HTERT RPE-1 (cell line): ENCODE measurements around the gene RUSC1.
"Not testable (repeated sequence)": the region's sequence is repeated elsewhere in the genome, so short reads cannot be mapped to it uniquely, and the experiment has no call there.

ENCODE experiments used
- in situ Hi-C: fragments of 300-500 bp; cut with MboI; formaldehyde crosslinking; loops from 4 replicates; pipeline ENCODE4 v1.14.3; 2020; ENCODE audit warnings: low sequenced_read_pairs

The RUSC1 gene

DNA sequence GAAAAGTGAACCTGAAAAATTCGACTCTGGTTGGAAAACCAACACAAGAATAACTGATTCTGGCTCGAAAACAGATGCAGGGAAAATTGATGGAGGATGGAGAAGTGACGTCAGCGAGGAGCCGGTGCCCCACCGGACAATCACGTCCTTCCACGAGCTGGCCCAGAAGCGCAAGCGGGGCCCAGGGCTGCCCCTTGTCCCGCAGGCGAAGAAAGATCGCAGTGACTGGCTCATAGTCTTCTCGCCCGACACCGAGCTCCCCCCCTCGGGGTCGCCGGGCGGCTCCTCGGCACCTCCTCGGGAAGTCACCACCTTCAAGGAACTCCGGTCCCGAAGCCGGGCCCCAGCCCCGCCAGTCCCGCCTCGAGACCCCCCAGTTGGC lies 1.9 kb downstream of the RUSC1 start:
- in situ Hi-C loops = no loop called here

DNA sequence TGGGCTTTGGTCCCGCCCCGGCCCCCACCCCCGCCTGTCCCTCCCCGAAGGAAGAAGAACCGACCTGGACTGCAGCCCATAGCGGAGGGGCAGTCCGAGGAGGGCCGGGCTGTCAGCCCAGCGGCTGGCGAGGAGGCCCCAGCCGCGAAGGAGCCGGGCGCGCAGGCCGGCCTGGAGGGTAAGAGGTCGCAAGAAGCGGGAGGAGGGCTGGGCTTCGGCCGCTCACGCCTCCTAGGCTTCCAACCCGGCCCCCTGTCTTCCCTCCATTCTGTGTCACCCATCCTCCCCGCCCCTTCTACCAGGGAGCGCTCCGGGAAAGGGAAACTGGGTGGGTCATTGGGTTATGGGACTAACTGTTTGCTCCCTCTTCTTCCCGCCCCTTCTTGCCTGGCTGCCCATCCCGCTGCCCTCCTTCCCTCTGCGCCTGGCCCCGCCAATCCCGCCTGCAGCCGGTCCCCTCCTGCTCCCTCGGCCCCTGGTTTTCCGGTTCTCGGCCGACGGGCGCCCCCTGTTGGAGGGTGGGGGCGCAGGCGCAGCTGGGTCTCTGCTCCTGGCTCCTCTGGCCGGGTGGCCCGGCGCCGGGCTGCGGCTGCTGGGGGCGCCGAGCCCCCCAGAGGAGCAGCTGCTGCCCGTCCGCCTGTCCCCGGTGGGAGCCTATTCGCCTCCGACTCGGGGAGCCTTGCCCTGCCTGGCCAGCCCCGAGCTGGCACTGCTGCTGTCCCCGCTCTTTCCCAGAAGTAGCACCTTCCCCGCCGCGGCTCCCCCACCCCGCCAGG lies 2.4 kb downstream of the RUSC1 start:
- in situ Hi-C loops = no loop called here

- in situ Hi-C loops = no loop called here
Measured at GRCh38 chr1:155323729-155324036, 3.0 kb downstream of the RUSC1 start.

DNA sequence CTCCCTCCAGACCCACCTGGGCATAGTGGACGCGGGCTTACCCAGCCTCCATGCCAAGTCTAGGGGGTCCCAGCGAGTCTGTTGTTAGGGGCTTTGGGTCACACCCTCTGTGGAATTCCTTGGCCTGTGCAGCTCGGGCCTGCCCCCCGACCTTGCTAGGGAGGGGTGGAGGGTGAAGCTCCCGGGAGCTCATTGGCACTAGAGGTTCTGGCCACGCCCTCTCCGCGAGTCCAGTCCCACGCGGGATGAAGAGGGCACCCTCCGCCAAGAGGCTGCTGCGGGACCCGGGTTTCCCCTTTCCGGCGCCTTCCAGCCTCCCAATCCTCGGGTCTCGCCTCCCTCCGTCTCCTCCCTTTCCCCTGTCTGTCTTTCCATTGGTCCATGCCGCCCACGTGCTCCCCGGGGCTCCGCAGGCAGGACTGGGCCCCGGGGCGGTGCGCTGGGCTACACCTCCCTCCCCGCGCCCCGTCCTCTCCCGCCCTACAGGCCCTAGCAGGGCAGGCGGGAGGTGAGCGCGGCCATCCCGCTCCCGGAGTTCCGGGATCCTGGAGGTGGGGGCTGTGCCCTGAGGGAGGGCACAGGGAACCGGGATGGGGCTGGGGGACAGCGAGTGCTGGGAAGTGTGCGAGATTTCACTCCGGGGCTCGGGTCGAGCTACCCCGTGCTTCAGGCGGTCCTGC lies 3.5 kb downstream of the RUSC1 start:
- in situ Hi-C loops = no loop called here

DNA sequence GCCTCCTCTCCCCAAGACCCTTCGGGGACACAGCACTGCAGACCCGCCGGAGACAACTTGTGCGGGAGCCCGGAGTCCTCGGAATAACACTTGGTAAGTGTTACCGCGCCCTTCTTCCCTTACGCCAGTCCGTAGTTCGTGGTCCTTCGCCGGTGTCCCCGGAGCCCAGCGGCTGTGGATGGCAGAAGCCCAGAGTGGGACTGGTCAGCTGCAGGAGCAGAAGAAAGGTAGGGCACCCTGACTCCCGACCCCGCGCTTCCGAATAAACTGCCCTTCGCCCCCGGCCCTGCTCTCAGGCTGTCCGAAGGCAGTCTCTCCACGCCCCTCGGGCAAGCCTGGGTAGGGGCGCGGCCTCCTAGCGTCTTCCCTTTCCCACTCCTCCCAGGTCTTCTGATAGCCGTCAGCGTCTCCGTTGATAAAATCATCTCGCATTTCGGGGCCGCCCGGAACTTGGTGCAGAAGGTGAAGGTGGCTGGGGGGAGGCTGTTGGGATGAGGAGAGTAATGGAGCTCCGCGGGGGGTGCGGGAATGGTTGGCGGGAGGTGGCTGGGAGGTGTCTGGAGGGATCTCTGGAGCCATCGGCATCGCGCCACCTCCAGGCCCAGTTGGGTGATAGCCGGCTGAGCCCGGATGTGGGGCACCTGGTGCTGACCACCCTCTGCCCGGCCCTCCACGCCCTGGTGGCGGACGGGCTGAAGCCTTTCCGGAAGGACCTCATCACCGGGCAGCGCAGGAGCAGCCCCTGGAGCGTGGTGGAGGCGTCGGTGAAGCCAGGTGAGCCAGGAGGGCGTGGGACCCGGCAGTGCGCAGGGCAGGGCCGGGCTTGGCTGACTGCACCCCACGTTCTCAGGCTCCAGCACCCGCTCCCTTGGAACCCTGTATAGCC lies 4.3 kb downstream of the RUSC1 start:
- in situ Hi-C loops = no loop called here

DNA sequence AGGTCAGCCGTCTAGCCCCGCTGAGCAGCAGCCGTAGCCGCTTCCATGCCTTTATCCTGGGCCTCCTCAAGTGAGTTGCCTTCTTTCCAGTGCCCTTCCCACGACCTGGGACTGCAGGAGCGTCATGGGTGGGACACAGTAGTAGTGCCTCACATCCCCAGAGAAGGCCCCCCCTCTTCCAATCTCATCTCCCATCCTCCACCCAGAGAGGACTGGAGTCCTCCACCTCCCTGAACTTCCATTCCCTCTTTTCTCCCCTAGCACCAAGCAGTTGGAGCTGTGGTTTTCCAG lies 4.9 kb downstream of the RUSC1 start:
- in situ Hi-C loops = no loop called here

DNA sequence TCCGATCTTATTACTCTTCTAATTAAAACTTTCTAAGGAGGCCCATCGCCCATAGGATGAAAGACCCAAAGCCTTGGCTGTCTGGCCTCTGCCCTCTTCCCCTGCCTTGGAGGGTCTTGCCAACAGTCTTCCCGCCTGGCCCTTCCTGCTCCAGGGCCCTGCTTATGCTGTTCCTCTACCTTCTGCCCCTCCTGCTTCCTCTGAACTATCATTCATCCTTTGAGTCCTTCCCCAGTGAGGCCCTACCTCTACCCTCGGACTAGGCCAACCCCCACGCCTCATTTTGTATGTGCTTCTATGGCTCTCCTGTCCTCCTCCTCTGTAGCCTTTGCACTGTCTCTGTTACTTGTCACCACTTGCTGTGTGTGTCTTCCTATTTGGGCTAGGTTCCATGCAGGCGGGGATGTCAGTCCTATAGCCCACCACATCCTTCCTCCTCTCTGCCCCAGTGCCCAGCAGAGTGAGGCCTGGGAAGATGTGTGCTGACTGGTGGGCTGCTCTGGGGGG lies 5.4 kb downstream of the RUSC1 start:
- in situ Hi-C loops = no loop called here

DNA sequence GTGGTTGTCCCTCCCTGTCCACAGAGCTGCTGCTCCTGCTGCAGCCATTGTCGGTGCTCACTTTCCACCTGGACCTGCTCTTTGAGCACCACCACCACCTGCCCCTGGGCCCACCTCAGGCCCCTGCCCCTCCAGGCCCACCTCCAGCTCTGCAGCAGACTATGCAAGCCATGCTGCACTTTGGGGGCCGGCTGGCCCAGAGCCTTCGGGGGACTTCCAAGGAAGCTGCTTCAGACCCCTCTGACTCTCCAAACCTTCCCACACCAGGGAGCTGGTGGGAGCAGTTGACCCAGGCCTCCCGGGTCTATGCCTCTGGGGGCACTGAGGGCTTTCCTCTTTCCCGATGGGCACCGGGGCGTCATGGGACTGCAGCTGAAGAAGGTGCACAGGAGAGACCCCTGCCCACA lies 5.9 kb downstream of the RUSC1 start:
- in situ Hi-C loops = no loop called here

DNA sequence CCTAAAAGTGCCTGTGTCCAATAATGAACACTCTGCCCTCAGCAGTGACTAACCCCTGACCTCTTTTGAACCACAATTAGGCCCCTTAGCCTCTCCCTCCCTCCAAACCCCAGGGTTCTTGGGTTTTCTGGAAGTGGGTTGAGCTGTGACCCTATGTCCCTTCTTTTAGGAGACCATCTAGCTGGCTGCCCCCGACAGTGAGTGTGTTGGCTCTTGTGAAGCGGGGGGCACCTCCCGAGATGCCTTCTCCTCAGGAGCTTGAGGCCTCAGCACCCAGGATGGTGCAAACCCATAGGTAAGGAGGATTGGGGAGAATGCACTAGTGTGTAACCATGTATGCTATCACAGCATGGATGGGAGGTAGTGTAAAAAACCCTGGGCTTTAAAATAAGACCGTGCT lies 7.3 kb downstream of the RUSC1 start:
- in situ Hi-C loops = no loop called here

- in situ Hi-C loops = not testable (repeated sequence)
Measured at GRCh38 chr1:155328856-155329255, 8.2 kb downstream of the RUSC1 start.

DNA sequence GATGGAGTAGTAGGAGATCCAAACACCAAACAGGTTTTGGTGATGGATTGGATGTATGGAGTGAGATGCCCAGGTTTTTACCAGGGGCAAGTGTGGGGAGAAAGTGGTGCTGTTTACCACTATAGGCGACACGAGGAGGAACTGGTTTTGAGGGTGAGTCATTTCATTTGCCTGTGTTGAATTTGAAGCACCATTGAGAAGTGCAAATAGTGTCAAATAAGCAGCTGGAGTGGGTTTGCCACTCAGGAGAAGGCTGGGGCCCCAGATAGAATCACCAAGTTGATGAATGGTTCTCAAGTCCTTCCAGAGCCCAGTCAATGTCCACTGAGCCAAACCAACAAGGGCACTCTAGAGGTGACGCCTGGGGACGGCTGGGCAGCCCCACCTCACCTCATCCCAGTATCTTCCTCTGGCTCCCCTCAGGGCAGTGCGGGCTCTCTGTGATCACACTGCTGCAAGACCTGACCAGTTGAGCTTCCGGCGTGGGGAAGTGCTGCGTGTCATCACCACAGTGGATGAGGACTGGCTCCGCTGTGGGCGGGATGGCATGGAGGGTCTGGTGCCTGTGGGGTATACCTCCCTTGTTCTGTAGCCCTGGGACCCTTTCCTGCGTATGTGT lies 9.4 kb downstream of the RUSC1 start:
- in situ Hi-C loops = no loop called here

- in situ Hi-C loops = no loop called here
Measured at GRCh38 chr1:155334962-155335361, 14.3 kb downstream of the RUSC1 start.

DNA sequence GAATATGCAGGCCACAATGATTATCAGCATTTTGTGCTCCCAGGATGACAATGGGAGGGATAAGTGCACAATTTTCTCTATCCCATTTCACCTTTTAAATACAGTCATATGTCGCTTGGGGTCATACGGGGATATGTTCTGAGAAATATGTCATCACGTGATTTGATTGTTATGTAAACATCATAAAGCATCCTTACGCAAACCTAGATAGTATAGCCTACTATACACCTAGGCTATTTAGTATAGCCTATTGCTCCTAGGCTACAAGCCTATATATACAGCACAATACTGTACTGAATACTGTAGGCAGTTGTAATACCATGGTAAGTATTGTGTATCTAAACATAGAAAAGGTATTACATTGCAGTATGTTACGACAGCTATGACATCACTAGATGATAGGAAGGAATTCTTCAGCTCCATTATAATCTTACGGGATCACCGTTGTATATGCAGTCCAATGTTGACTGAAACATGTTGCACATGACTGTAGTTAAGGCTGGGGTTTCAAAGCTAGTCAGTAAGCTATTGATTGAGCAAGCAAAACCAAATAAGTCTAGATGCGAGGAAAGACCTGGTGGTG lies 18.9 kb downstream of the RUSC1 start:
- in situ Hi-C loops = no loop called here

DNA sequence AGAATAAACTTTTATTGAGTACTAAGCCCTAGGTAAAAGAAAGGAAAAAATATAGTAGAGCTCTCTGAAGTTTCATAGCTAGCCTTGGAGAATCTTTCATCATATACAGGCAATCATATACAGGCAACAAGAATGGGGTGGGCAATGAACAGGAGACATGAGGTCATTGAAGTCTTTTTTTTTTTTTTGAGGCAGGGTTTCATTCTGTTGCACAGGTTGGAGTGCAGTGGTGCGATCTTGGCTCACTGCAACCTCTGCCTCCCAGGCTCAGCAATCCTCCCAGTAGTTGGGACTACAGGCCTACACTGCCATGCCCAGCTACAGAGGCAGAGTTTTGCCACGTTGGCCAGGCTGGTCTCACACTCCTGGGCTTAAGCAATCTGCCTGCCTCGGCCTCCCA lies 22.1 kb downstream of the RUSC1 start:
- in situ Hi-C loops = no loop called here

- in situ Hi-C loops = no loop called here
Measured at GRCh38 chr1:155352631-155353030, 31.9 kb downstream of the RUSC1 start.

DNA sequence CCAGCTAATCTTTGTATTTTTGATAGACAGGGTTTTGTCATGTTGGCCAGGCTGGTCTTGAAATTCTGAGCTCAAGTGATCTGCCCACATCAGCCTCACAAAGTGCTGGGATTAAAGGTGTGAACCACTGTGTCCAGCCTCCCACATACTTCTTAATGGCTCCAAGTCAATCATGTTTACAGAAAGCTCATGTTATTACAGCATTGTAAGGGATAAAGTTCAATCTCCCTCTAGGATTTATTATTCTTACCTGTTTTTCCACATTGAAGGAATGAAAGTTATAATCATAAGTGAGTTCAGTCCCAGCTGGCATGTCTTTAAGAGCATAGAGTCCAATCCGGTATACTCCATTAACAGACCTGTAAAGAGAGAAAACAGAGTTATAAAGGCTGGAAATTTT lies 39.4 kb downstream of the RUSC1 start:
- in situ Hi-C loops = no loop called here

GRCh38 chr1:155379180-155379579 lies 58.5 kb downstream of the RUSC1 start:
- in situ Hi-C loops = no loop called here

- in situ Hi-C loops = no loop called here
Measured at GRCh38 chr1:155379631-155380090, 59.0 kb downstream of the RUSC1 start.
